HG03064 (cell line): ENCODE data around the gene GDPD5.

Experiments
- ATAC-seq: cut with Tn5 transposase; IDR thresholded peaks from one replicate; pipeline ENCODE4 v1.9.1; 2021; ENCODE audit warnings: low read depth; ENCODE audit not compliant: unreplicated experiment

Gene GDPD5

GRCh38 chr11:75408957-75409219 lies 116.9 kb downstream of the GDPD5 start:
- ATAC-seq: no peak

- ATAC-seq: no peak
These were observed 119.4 kb downstream of the GDPD5 start for GRCh38 chr11:75406338-75406777.

- no peak for ATAC-seq
These were observed 121.6 kb downstream of the GDPD5 start for GRCh38 chr11:75403983-75404658.

- no peak for ATAC-seq
These were observed 122.7 kb downstream of the GDPD5 start for GRCh38 chr11:75403037-75403436.

- ATAC-seq: no peak
These were observed 123.6 kb downstream of the GDPD5 start for GRCh38 chr11:75402002-75402773.

GRCh38 chr11:75400146-75400865 lies 125.4 kb downstream of the GDPD5 start:
- ATAC-seq: no peak

GRCh38 chr11:75399344-75400145 lies 126.2 kb downstream of the GDPD5 start, which contains the start of gene RPS3:
RPS3 (plus strand) TSS chr11:75399518; CDS start chr11:75399548, 30 bp downstream.
- peak; percentile 80 for ATAC-seq

GRCh38 chr11:75398906-75399305 lies 126.8 kb downstream of the GDPD5 start:
- ATAC-seq: no peak

GRCh38 chr11:75394085-75394840 lies 131.5 kb downstream of the GDPD5 start:
- ATAC-seq: no peak

GRCh38 chr11:75389925-75390324 lies 135.8 kb downstream of the GDPD5 start:
- no peak for ATAC-seq

GRCh38 chr11:75389276-75389605 lies 136.5 kb downstream of the GDPD5 start:
- no peak for ATAC-seq

- ATAC-seq: no peak
These were observed 137.1 kb downstream of the GDPD5 start for GRCh38 chr11:75388386-75389275.

- no peak for ATAC-seq
These were observed 137.9 kb downstream of the GDPD5 start for GRCh38 chr11:75387736-75388294.

- no peak for ATAC-seq
These were observed 138.7 kb downstream of the GDPD5 start for GRCh38 chr11:75386942-75387630.
